ENCODE data around the gene CACNA1C. TPM values are rescaled to one million over a fixed set of nuclear protein-coding genes. Genes with fewer than 3 reads are reported as not detected.

The CACNA1C gene
- total and polyA plus RNA-seq, 2 of the 4 experiments (the other 2 are of a cell fraction) = 1.6 to 2.6 TPM

DNA sequence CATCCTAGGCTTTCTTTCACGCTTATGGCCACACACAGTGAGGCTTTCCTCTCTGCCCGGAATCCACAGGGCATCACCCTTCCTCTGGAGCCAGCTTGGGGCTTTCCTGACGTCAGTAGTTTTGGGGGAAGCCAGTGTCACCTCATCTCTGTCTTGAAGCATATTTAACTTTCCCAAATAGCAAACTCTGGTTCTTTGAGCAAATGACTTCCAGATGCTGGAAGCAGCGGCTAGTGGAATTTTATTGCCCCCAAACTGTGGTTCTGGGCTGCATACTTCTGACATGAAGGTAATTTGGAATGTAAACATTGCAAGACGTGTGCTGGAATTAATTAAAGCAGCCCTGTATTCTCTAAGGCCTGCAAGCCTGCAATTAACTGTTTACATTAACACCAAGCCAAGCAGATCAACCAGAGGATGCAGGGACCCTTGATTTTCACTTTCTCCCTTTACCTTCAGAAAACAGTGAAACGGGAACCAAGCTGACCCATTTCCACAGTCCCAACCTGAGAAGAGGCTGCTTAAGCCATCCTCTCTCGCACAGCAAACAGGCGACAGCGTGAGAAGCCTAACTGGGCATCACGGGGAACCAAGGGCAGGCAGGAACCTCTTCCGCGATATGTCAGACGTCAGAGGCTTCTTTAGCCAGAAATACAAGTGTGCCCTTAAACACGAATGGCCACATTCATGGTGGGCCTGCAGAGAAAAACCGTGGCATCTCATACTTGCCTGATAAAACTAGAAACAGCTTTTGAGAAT lies 258.4 kb downstream of the CACNA1C start:
- Histone ChIP-seq H4K8ac (ENCODE audit: low read depth in 2 of 2, low read length in 2 of 2) (peak overlapping the region; percentile 23 to 79; a peak in 3 of 4 replicates), H2BK120ac (ENCODE audit: low read depth, low read length) (peak overlapping the region; percentile 85), H3K4ac (ENCODE audit: low read depth, low read length) (peak overlapping the region; percentile 85), H3K27me3 (ENCODE audit: control insufficient read depth, insufficient read depth, low read length) (no peaks in the 10 kb centered on the region), H3K4me2 (ENCODE audit: low read depth, low read length) (peak overlapping the region; percentile 75), H3K18ac (ENCODE audit: low read depth, low read length) (peak overlapping the region; percentile 94), H4K91ac (ENCODE audit: insufficient read depth, low read depth, low read length) (peak overlapping the region; percentile 77), H2BK20ac (ENCODE audit: low read depth, low read length) (peak overlapping the region; percentile 87), H3K9me3 (ENCODE audit: control insufficient read depth, insufficient read depth, low read length) (no peaks in the 10 kb centered on the region; the same call in 1 of the 2 replicates), H3K4me1 (ENCODE audit: control insufficient read depth, insufficient read depth, low read length) (peaks cover 21% of the 10 kb centered on the region), H4K20me1 (ENCODE audit: insufficient read depth, low read length) (no peaks in the 10 kb centered on the region; the same call in 1 of the 2 replicates), H3K9me1 (ENCODE audit: insufficient read depth, low read length) (peaks cover 19% of the 10 kb centered on the region), H3K79me1 (ENCODE audit: low read depth in 1 of 2, low read length in 2 of 2) (no peaks in the 10 kb centered on the region), H3K14ac (replicated peaks; ENCODE audit: low read depth, low read length) (peak overlapping the region; percentile 80), H3K56ac (ENCODE audit: extremely low read depth, insufficient read depth, low read length) (peak overlapping the region; percentile 28; the same call in 1 of the 2 replicates), H2BK15ac (ENCODE audit: low read depth, low read length) (peak overlapping the region; percentile 37; the same call in 1 of the 3 replicates), H2BK5ac (ENCODE audit: low read depth, low read length, poor library complexity, severe bottlenecking) (peak overlapping the region; percentile 90), H3K4me3 (ENCODE audit: insufficient read depth, low read depth, low read length) (no peak overlapping the region), H4K5ac (ENCODE audit: low read depth, low read length) (peak overlapping the region; percentile 90), H2AK9ac (replicated peaks; ENCODE audit: low read depth, low read length, poor library complexity) (no peak overlapping the region), H3K23ac (ENCODE audit: low read depth, low read length) (peak overlapping the region; percentile 63), H2AK5ac (ENCODE audit: low read depth, low read length) (peak overlapping the region; percentile 76), H3K27ac (ENCODE audit: insufficient read depth, low read length) (peak overlapping the region; percentile 96), H3K9ac (ENCODE audit: low read depth, low read length) (peak overlapping the region; percentile 48), H2AFZ (replicated peaks; ENCODE audit: low read length, poor library complexity) (peak overlapping the region; percentile 15), H3K36me3 (ENCODE audit: control insufficient read depth, insufficient read depth, low read length) (no peaks in the 10 kb centered on the region)
- ATAC-seq (ENCODE audit: low read depth) (peak; percentile 84), DNase-seq (peak; percentile 80)
- dilution Hi-C loops (cut with HindIII; ENCODE audit: low sequenced_read_pairs, unreplicated experiment) = no loop called here
- TF ChIP-seq, protein P1, sequence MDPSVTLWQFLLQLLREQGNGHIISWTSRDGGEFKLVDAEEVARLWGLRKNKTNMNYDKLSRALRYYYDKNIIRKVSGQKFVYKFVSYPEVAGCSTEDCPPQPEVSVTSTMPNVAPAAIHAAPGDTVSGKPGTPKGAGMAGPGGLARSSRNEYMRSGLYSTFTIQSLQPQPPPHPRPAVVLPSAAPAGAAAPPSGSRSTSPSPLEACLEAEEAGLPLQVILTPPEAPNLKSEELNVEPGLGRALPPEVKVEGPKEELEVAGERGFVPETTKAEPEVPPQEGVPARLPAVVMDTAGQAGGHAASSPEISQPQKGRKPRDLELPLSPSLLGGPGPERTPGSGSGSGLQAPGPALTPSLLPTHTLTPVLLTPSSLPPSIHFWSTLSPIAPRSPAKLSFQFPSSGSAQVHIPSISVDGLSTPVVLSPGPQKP (IDR thresholded peaks at IDR 0.05; ENCODE audit: borderline replicate concordance, low read depth, low read length) = no peak
- TF ChIP-seq MXI1 (IDR thresholded peaks at IDR 0.05; ENCODE audit: borderline replicate concordance, low read depth, low read length) (no peak), BHLHE40 (IDR thresholded peaks at IDR 0.05; ENCODE audit: low read depth, low read length) (no peak), POLR2A (IDR thresholded peaks at IDR 0.05; ENCODE audit: low read depth, low read length) (no peak), MAZ (IDR thresholded peaks at IDR 0.05; ENCODE audit: borderline replicate concordance, low read depth, low read length) (no peak), RFX5 (IDR thresholded peaks at IDR 0.05; ENCODE audit: low read depth, low read length) (no peak), SMC3 (IDR thresholded peaks at IDR 0.05; ENCODE audit: low read depth, low read length) (no peak), NFE2L2 (IDR thresholded peaks at IDR 0.05; ENCODE audit: low read depth, low read length) (no peak), FOS (IDR thresholded peaks at IDR 0.05; ENCODE audit: low read depth, low read length) (no peak), CEBPB (IDR thresholded peaks at IDR 0.05; ENCODE audit: low read depth, low read length) (no peak), CHD1 (IDR thresholded peaks at IDR 0.05; ENCODE audit: low read depth, low read length) (no peak), RCOR1 (IDR thresholded peaks at IDR 0.05; ENCODE audit: insufficient replicate concordance, low read length) (no peak)
- TF ChIP-seq, protein P2, sequence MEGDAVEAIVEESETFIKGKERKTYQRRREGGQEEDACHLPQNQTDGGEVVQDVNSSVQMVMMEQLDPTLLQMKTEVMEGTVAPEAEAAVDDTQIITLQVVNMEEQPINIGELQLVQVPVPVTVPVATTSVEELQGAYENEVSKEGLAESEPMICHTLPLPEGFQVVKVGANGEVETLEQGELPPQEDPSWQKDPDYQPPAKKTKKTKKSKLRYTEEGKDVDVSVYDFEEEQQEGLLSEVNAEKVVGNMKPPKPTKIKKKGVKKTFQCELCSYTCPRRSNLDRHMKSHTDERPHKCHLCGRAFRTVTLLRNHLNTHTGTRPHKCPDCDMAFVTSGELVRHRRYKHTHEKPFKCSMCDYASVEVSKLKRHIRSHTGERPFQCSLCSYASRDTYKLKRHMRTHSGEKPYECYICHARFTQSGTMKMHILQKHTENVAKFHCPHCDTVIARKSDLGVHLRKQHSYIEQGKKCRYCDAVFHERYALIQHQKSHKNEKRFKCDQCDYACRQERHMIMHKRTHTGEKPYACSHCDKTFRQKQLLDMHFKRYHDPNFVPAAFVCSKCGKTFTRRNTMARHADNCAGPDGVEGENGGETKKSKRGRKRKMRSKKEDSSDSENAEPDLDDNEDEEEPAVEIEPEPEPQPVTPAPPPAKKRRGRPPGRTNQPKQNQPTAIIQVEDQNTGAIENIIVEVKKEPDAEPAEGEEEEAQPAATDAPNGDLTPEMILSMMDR (conservative IDR thresholded peaks at IDR 0.05; ENCODE audit: low read depth, low read length) = no peak
- TF ChIP-seq, protein P3, sequence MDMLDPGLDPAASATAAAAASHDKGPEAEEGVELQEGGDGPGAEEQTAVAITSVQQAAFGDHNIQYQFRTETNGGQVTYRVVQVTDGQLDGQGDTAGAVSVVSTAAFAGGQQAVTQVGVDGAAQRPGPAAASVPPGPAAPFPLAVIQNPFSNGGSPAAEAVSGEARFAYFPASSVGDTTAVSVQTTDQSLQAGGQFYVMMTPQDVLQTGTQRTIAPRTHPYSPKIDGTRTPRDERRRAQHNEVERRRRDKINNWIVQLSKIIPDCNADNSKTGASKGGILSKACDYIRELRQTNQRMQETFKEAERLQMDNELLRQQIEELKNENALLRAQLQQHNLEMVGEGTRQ (IDR thresholded peaks at IDR 0.05; ENCODE audit: low read depth, low read length) = no peak
- no TSS peak for BruUV-seq (replicated peaks)
- POLR2A ChIA-PET (ENCODE audit: unreplicated experiment) = no interaction called here
- CTCF ChIA-PET = interaction anchor here (0.6 kb wide), 1 partner anchor 84 kb away, joined by 6 read pairs; no protein-coding TSS in a partner anchor
- in situ Hi-C loops (cut with MboI; ENCODE audit: low sequenced_read_pairs) = no loop called here
- 59% methylated on average over 3 of the region's 15 CpGs; no CpG with 5 or more reads in 1 of the 2 experiments for WGBS, 2 experiments (ENCODE audit: extremely low coverage in 2 of 2, insufficient read length in 1 of 2)
- intact Hi-C loops (cut with micrococcal nuclease) = no loop called here

Measured in IMR-90 (cell line).